Activated T-helper 1 cell treated with Interleukin-2 at 50 U/mL for 16 hours (primary cell): ENCODE data around the gene IDH2.
"Not testable (repeated sequence)": the region's sequence is repeated elsewhere in the genome, so short reads cannot be mapped to it uniquely, and the experiment has no call there.

Experiments
- DNase-seq: peaks from one replicate; pipeline ENCODE4 v3.0.0-alpha.2; 2020; ENCODE audit warnings: low read depth

Gene IDH2

GRCh38 chr15:90101969-90102890, at the start of gene IDH2:
Gene IDH2 (minus strand): TSS chr15:90102468. CDS start chr15:90102390, 78 bp downstream.
- peak; percentile 64 for DNase-seq

GRCh38 chr15:90150551-90150950, 48.3 kb upstream of the IDH2 start:
- DNase-seq = not testable (repeated sequence)

DNA sequence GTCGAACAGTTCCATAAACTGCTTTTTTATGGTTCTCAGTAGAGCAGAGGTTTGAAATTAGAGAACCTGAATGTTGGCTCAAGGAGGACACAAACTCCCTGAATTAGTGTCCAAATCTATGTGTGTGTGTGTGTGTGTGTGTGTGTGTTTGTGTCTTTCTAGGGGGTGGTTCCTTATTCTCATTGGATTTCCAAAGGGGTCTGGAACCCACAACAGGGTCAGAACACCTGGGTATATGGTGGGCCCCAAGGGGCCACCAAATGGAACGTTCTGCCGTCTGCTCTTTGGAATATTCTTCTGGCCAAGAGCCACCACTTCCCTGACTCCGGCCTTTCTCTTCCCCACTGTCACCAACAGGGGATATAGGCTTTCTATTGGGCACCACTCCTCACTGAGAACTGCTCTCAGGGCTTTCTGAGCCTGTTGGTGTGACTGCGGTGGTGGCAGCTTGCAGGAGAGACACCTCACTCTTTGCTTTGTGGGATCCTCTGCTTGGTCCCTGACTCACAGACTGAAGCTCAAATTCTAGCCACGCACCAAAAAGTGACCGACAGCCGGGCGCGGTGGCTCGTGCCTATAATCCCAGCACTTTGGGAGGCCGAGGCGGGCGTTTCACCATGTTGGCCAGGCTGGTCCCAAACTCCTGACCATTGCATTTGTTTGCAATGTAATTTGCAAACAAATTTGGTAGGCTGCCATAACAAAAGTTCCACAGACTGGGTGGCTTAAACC, 47.5 kb upstream of the IDH2 start:
- DNase-seq = no peak

- DNase-seq = not testable (repeated sequence)
Measured at GRCh38 chr15:90146198-90146761, 44.0 kb upstream of the IDH2 start.

DNA sequence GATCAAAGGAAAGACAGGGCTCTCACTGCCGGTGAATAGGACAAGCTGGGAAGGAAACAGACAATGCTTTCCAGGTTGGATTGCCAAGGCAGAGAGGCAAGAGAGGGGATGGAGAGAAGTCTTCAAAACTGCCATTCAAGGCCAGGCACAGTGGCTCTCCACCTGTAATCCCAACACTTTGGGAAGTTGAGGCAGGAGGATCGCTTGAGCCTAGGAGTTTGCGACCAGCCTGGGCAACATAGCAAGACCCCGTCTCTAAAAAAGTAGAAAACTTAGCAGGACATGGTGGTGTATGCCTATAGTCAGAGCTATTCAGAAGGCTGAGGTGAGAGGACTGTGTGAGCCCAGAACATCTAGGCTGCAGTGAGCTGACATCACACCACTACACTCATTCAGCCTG, 43.5 kb upstream of the IDH2 start:
- no peak for DNase-seq

- DNase-seq = no peak
Measured at GRCh38 chr15:90145259-90145658, 43.0 kb upstream of the IDH2 start.

DNA sequence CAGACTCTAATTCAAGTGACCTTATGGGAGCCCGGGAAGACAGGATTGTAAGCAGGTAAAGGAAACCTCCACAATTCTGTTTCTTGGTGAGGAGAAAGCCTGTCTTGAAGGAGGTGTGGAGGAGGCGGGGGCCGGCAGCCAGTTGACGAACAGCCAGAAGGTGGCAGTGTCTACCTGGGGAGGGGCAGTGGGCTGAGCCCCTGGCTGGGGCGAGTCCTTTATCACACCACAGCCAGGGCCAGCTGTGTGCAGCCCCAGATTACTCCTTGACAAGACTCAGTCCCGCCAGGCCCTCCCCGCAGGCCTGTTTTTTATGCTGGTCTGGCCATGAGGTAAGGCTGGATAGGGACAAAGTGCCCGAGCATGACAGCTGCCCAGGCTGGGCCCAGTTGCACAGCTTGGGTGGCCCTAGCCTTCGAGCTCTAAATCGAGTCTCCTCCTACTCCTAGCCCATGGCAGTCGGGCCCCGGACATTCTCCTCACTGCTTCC, 40.9 kb upstream of the IDH2 start:
- peak; percentile 33 for DNase-seq

- DNase-seq = peak; percentile 7
Measured at GRCh38 chr15:90142216-90143165, 40.2 kb upstream of the IDH2 start.

GRCh38 chr15:90141646-90142045, 39.4 kb upstream of the IDH2 start:
- no peak for DNase-seq

DNA sequence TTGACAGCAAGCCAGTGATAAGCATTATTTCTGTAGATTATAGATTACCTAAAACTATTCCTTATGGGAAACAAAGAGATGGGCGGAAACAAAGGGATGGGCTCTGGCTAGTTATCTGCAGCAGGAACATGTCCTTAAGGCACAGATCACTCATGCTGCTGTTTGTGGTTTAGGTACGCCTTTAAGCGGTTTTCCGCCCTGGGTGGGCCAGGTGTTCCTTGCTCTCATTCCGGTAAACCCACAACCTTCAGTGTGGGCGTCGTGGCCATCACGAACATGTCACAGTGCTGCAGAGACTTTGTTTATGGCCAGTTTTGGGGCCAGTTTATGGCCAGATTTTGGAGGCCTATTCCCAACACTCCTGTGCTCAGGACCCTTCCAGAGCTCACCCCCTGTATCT, 37.3 kb upstream of the IDH2 start:
- not testable (repeated sequence) for DNase-seq

DNA sequence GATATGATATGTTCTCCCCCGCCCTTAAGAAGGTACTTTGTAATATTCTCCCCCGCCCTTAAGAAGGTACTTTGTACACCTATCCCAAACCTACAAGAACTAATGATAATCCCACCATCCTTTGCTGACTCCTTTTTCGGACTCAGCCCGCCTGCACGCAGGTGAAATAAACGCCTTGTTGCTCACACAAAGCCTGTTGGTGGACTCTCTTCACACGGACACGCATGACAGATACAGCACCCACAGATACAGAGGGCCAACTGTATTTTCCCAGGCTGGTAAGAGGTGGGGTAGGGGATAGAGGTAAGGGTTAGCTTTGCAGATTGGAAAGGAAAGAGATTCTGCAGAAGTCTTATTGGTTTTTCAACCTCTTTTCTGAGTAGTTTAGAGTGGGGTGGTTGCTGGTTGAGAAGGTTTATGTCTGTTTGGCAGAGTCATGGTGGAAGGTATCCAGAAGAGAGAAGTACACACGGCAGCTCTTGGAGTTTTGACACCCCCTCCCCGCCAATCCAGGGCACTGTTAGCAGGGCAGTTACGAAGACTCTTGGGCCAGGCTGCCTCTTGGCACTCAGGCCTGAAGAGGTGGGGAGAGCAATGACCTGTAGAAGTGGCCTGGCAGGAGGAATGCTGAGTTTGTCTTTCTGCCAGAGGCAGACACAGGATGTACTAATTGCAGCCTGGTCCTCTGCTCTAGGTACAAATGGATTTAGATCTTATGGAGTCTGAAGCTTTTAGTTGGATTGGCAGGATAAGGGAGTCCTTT, 36.0 kb upstream of the IDH2 start:
- DNase-seq = no peak

- DNase-seq = no peak
Measured at GRCh38 chr15:90132437-90132836, 30.2 kb upstream of the IDH2 start.

DNA sequence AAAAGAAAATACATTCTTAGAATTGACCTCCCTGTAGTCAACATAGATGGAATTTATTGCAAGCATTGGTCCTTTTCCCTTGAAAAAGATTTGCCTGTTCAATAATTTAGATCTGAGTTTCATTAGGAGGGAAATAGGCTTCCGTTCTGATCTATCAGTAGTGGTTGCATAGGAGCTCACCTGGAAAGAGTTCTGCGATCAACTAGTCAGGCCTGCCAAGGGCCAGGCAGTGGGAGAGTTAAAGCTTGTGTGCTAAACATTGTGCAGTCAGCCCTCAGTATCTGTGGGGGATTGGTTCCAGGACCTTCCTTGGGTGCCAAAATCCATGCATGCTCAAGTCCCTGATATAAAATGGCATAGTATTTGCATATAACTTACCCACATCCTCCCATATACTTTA, 29.6 kb upstream of the IDH2 start:
- no peak for DNase-seq

- no peak for DNase-seq
Measured at GRCh38 chr15:90130291-90130690, 28.0 kb upstream of the IDH2 start.

GRCh38 chr15:90126596-90127435, 24.5 kb upstream of the IDH2 start:
- no peak for DNase-seq

DNA sequence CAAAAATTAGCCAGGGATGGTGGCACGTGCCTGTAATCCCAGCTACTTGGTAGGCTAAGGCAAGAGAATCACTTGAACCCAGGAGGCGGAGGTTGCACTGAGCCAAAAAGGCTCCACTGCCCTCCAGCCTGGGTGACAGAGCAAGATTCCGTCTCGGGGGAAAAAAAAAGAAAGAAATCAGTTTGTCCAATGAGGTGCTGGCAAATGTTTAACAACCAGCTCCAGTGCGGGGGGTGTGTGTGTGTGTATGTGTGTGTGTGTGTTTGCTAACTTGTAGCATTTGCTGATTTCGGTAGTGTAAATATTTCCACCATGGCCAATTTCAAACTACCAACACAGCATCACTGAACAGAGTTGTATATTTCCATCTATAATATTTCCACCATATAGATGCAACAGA, 23.8 kb upstream of the IDH2 start:
- no peak for DNase-seq

DNA sequence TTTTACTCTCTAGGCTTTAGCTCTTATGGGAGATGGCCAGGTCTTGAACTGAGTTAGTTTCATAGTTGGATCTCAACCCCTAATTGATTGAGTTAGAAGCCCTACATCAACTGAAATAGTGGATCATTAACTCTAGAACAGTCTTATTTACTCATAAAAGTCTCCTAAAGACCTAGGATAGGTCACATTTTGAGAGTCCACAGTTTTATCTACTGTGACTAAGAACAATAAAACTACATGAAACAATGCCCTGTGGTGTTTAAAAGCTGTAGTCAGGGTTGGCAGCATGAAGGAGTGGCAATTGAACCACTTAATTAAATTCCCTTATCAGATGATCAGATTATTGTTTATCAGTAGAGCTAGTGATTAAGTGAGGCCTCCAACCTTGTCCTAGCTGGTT, 22.2 kb upstream of the IDH2 start:
- DNase-seq = no peak

- DNase-seq = no peak
Measured at GRCh38 chr15:90121086-90121485, 18.8 kb upstream of the IDH2 start.

DNA sequence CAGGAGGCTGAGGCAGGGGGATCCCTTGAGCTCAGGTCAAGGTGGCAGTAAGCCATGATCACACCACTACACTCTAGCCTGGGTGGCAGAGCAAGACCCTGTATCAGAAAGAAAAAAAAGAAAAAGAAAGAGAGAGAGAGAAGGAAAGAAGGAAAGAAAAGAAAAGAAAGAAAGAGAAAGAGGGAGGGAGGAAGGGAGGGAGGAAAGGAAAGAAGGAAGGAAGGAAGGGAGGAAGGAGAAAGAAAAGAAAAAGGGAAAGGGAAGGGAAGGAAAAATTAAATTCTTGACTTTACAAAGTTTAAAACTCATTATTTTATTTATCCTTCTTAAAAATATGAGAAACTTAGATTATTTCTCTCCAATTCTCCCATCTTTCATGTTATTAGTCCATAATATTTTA, 17.1 kb upstream of the IDH2 start:
- no peak for DNase-seq

DNA sequence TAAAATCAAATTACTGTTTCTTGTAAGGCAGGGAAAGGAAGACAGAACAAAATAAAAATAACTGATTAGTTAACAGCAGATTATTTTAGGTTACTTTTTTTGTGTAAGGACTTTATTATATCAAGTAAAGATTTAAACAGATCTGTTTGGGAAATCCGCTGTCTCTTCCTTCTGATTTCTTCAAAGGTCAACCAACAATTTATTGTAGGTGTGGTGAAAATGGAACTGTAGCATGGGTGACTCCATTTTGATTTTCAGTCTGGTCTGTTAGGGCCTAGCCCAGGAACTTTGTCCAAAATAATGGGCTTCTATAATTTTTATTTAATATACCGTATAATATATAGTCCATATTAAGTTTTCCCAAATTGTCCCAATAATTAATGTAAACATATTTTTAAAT, 13.5 kb upstream of the IDH2 start:
- no peak for DNase-seq
